MM.1S (cell line): ENCODE data around the gene ITGB8.

Experiments
- DNase-seq: peaks from one replicate; pipeline ENCODE4 v3.0.0-alpha.2; 2015
- H2AFZ ChIP-seq: fragments of 300-600 bp; sonication (generic); 2 replicates; pipeline ENCODE4 v1.6.0; 2016; ENCODE audit warnings: antibody characterized with exemption, low read length
- H3F3A ChIP-seq: fragments of 300-600 bp; sonication (generic); 2 replicates; pipeline ENCODE4 v1.6.1; 2016; ENCODE audit warnings: mild to moderate bottlenecking, antibody characterized with exemption, low read length, moderate library complexity, mixed read lengths; ENCODE audit not compliant: insufficient read depth
- H3K27ac ChIP-seq: fragments of 300-600 bp; sonication (generic); 2 replicates; pipeline ENCODE4 v1.5.1; 2016; ENCODE audit warnings: mild to moderate bottlenecking, low read length
- H3K27me3 ChIP-seq: fragments of 300-600 bp; sonication (generic); replicated peaks from 2 replicates; pipeline ENCODE4 v1.6.0; 2016; ENCODE audit warnings: low read length; ENCODE audit not compliant: insufficient read depth
- H3K36me3 ChIP-seq: fragments of 300-600 bp; sonication (generic); replicated peaks from 2 replicates; pipeline ENCODE4 v1.6.1; 2016; ENCODE audit warnings: mild to moderate bottlenecking, low read length, mixed read lengths; ENCODE audit not compliant: insufficient read depth
- H3K4me1 ChIP-seq: fragments of 300-600 bp; sonication (generic); 2 replicates; pipeline ENCODE4 v1.6.1; 2016; ENCODE audit warnings: low read length, mixed read lengths
- H3K4me2 ChIP-seq: fragments of 300-600 bp; sonication (generic); 2 replicates; pipeline ENCODE4 v1.6.0; 2016; ENCODE audit warnings: low read depth, low read length
- H3K4me3 ChIP-seq: fragments of 300-600 bp; sonication (generic); 2 replicates; pipeline ENCODE4 v1.5.1; 2016; ENCODE audit warnings: low read length, mixed read lengths
- H3K79me2 ChIP-seq: fragments of 300-600 bp; sonication (generic); 2 replicates; pipeline ENCODE4 v1.6.1; 2016; ENCODE audit warnings: mixed run types, low read length, mixed read lengths
- H3K9ac ChIP-seq: fragments of 300-600 bp; sonication (generic); 2 replicates; pipeline ENCODE4 v1.6.1; 2016; ENCODE audit warnings: low read length, mixed read lengths
- H3K9me2 ChIP-seq: fragments of 300-600 bp; sonication (generic); replicated peaks from 2 replicates; pipeline ENCODE4 v1.6.1; 2016; ENCODE audit warnings: mild to moderate bottlenecking, low read length, mixed read lengths; ENCODE audit not compliant: insufficient read depth
- H3K9me3 ChIP-seq: fragments of 300-600 bp; sonication (generic); replicated peaks from 2 replicates; pipeline ENCODE4 v1.6.1; 2016; ENCODE audit warnings: mild to moderate bottlenecking, low read length, mixed read lengths; ENCODE audit not compliant: insufficient read depth
- H4K20me1 ChIP-seq: fragments of 300-600 bp; sonication (generic); 2 replicates; pipeline ENCODE4 v1.6.1; 2016; ENCODE audit warnings: mild to moderate bottlenecking, low read length, moderate library complexity, mixed read lengths; ENCODE audit not compliant: insufficient read depth
- EZH2 ChIP-seq: fragments of 300-600 bp; sonication (generic); optimal IDR thresholded peaks from 2 replicates; pipeline ENCODE3; 2017; ENCODE audit warnings: low read depth, mild to moderate bottlenecking, antibody characterized with exemption, low read length, mixed read lengths
- EZH2phosphoT487 ChIP-seq: fragments of 300-600 bp; sonication (generic); IDR thresholded peaks from 2 replicates; pipeline ENCODE4 v1.6.1; 2018; ENCODE audit warnings: antibody characterized with exemption, low read length
- TF ChIP-seq, protein P1 (sequence below): fragments of 300-600 bp; sonication (generic); IDR thresholded peaks from 2 replicates; pipeline ENCODE4 v1.5.1; 2016; ENCODE audit warnings: antibody characterized with exemption, low read length, mixed read lengths

Gene ITGB8

DNA sequence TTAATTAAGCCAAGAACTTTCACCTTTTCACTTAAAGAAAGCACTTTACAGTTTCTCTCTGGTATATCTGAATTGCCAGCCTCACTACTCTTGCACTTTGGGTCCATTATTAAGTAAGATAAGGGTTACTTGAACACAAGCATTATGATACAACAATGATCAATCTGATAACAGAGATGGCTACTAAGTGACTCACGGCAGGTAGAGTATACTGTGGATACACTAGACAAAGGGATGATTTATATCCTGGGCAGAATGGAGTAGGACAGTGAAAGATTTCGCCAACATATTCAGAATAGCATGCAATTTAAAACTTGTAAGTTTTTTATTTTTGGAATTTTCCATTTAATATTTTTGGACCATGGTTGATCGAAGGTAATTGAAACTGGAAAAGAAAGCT lies 34.3 kb upstream of the ITGB8 start:
- Histone ChIP-seq H4K20me1 (no peaks in the 10 kb centered on the region), H3K9me3 (no peaks in the 10 kb centered on the region), H3K9ac (no peak overlapping the region), H3K4me3 (no peak overlapping the region), H3F3A (peaks cover 9% of the 10 kb centered on the region), H3K4me2 (no peak overlapping the region), H3K79me2 (no peaks in the 10 kb centered on the region), H3K27ac (no peak overlapping the region), H3K27me3 (no peaks in the 10 kb centered on the region), H3K9me2 (no peaks in the 10 kb centered on the region), H2AFZ (no peak overlapping the region), H3K4me1 (peaks cover 21% of the 10 kb centered on the region), H3K36me3 (no peaks in the 10 kb centered on the region)
- TF ChIP-seq, protein P1, sequence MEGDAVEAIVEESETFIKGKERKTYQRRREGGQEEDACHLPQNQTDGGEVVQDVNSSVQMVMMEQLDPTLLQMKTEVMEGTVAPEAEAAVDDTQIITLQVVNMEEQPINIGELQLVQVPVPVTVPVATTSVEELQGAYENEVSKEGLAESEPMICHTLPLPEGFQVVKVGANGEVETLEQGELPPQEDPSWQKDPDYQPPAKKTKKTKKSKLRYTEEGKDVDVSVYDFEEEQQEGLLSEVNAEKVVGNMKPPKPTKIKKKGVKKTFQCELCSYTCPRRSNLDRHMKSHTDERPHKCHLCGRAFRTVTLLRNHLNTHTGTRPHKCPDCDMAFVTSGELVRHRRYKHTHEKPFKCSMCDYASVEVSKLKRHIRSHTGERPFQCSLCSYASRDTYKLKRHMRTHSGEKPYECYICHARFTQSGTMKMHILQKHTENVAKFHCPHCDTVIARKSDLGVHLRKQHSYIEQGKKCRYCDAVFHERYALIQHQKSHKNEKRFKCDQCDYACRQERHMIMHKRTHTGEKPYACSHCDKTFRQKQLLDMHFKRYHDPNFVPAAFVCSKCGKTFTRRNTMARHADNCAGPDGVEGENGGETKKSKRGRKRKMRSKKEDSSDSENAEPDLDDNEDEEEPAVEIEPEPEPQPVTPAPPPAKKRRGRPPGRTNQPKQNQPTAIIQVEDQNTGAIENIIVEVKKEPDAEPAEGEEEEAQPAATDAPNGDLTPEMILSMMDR, result no peak
- TF ChIP-seq EZH2, result no peak
- TF ChIP-seq EZH2phosphoT487, result no peak
- DNase-seq, result no peak

DNA sequence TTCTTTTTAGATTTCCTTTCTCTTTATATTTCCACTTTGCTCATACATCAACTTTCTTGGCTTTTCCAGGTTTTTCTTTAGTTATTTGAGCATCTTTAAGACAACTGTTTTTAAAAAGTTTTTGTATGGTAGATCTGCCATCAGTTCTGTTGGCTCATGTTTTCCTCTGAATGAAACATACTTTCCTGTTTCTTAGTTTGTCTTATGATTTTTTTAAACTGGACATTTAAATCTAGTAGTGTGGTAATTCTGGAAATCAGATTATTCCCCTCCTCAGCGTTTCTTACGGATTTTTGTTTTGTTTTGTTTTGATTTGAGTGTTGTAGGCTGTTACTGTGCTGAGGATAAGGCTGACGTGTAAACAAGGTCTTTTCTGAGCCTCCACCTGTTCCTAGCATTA lies 33.8 kb upstream of the ITGB8 start:
- Histone ChIP-seq H3K9me2 (no peaks in the 10 kb centered on the region), H4K20me1 (no peaks in the 10 kb centered on the region), H3K4me2 (no peak overlapping the region), H3K9me3 (no peaks in the 10 kb centered on the region), H3K36me3 (no peaks in the 10 kb centered on the region), H3K27ac (no peak overlapping the region), H2AFZ (no peak overlapping the region), H3K79me2 (no peaks in the 10 kb centered on the region), H3F3A (peaks cover 9% of the 10 kb centered on the region), H3K4me1 (peaks cover 21% of the 10 kb centered on the region), H3K9ac (no peak overlapping the region), H3K4me3 (no peak overlapping the region), H3K27me3 (no peaks in the 10 kb centered on the region)
- no peak for DNase-seq
- no peak for TF ChIP-seq EZH2phosphoT487

DNA sequence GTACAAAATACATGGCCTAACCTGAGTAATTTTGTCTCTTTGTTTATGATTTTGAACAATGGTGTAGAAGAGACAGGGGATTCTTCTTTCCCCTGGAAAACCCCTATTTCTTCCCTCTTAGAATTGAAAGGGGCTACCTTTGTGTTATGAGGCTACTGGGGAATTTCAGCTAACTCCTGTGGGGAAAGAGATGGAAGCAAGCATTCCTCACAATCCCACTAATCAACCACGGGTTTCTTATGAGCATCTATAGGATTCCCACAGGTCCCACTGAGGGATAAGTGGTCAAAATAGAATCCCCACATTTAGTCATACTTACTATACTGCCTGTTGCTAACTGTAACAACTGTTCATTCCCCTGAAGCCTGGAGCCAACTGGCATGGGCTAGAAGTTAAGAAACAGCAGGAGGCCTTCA lies 32.2 kb upstream of the ITGB8 start:
- Histone ChIP-seq H3K36me3 (no peaks in the 10 kb centered on the region), H3K9me3 (no peaks in the 10 kb centered on the region), H3K4me1 (peaks cover 21% of the 10 kb centered on the region), H4K20me1 (no peaks in the 10 kb centered on the region), H3K9me2 (no peaks in the 10 kb centered on the region), H3F3A (peaks cover 9% of the 10 kb centered on the region), H3K27me3 (no peaks in the 10 kb centered on the region), H2AFZ (no peak overlapping the region), H3K79me2 (no peaks in the 10 kb centered on the region), H3K9ac (no peak overlapping the region), H3K4me3 (no peak overlapping the region), H3K4me2 (no peak overlapping the region), H3K27ac (no peak overlapping the region)
- no peak for DNase-seq
- TF ChIP-seq EZH2phosphoT487 (no peak), EZH2 (no peak)
- TF ChIP-seq, protein P1, result no peak

DNA sequence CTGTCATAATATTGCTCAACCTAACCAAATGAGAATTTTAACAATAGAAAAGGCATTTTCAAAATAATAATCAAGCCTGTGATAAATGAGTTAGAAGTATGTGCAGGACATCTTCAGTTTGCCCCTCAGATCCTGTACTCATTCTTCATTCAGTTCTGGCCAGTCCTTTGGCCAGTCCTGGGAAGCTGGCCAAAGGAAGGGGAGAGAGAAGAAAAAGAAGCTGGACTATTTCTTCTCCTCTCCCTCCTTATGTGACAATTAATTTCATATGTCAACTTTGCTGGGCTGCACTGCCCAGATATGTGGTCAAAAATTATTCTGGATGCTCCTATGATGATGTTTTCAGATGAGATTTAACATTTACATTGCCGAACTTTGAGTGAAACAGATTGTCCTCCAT lies 31.6 kb upstream of the ITGB8 start:
- Histone ChIP-seq H4K20me1 (no peaks in the 10 kb centered on the region), H3K79me2 (no peaks in the 10 kb centered on the region), H3K9me2 (no peaks in the 10 kb centered on the region), H3K27ac (no peak overlapping the region), H2AFZ (no peak overlapping the region), H3K4me3 (no peak overlapping the region), H3K9ac (no peak overlapping the region), H3K9me3 (no peaks in the 10 kb centered on the region), H3K4me2 (no peak overlapping the region), H3K36me3 (no peaks in the 10 kb centered on the region), H3K4me1 (peaks cover 21% of the 10 kb centered on the region), H3F3A (peaks cover 9% of the 10 kb centered on the region), H3K27me3 (no peaks in the 10 kb centered on the region)
- no peak for DNase-seq
- TF ChIP-seq EZH2 (no peak), EZH2phosphoT487 (no peak)
- TF ChIP-seq, protein P1, result no peak
